DMS153 treated with DMSO at 0.1 percent for 48 hours (cell line): Measurements from ENCODE around the gene ABHD12.
"Not testable (repeated sequence)": the region's sequence is repeated elsewhere in the genome, so short reads cannot be mapped to it uniquely, and the experiment has no call there.

Experiments
- DNase-seq: peaks from one replicate; lab custom pipeline; 2025; ENCODE audit not compliant: unreplicated experiment; lab: John Stamatoyannopoulos, UW

ABHD12 gene

DNA sequence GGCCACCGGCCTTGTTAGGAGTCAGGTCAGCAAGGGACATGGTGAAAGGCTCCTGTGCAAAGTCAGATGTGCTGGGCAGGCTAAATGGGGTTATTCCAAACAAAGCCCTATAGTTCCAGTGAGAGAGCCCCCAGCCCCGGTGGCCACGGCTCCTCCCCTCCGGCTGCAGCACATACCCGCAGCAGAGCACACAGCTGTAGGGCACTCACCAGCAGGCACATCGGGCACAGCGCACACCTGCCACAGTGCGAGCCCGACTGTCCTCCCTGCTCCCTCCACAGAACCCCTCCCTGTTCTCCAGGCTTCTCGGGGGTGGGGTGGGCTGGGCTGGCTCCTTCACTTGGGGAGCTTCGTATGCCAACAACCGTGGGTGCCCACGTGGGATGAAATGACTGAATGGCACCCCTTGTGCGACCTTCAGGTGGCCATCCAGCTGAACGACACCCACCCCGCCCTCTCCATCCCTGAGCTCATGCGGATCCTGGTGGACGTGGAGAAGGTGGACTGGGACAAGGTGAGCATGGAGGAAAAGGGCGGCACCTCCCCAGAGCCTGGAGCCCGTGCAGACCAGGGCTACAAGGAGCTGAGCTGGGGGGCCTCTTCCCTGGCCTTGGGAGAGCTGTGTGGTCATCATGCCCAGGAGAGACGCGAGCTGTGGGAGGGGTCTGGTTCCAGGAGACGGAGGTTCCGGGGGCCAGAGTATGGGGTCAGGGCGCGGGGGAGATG is 111.8 kb downstream of the ABHD12 start:
- DNase-seq, result no peak

- DNase-seq, result no peak
These were observed 112.6 kb downstream of the ABHD12 start for GRCh38 chr20:25277941-25278521.

DNA sequence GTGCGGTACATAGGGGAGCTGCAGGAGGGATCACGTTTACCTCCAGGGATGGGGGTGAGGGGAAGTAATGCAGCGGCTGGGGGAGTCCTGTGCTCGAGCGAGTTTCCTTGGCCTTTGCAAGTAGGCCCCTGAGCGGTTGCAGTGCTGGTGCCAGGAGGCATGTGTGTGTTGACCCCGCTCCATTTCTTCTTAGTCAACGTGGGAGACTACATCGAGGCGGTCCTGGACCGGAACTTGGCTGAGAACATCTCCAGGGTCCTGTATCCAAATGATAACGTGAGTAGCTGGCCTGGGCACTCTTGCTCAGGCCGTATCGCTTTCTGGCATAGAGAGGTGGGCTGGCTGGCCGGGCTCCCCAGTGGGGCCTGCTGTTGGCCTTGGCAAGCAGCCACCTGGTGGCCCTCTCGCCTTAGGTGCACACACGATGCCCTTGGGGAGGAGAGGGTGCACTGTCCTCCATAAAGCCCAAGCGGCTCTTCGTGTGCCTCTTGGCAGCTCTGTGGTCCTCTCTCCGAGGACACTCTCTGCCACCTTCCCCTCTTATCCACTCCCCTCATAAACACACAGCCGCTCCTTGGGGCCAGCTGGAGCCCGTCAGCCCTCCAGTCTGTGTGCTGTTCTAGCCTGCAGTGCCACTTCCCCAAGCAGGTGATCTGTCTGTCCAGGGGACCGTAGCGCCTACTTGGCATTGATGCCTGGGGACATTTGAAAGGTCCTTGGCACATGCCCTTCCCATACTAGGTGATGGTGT is 113.4 kb downstream of the ABHD12 start:
- no peak for DNase-seq

GRCh38 chr20:25276533-25277050 is 114.0 kb downstream of the ABHD12 start:
- no peak for DNase-seq

GRCh38 chr20:25275813-25276532 is 114.7 kb downstream of the ABHD12 start:
- DNase-seq, result no peak

- DNase-seq, result no peak
These were observed 115.5 kb downstream of the ABHD12 start for GRCh38 chr20:25274891-25275812.

DNA sequence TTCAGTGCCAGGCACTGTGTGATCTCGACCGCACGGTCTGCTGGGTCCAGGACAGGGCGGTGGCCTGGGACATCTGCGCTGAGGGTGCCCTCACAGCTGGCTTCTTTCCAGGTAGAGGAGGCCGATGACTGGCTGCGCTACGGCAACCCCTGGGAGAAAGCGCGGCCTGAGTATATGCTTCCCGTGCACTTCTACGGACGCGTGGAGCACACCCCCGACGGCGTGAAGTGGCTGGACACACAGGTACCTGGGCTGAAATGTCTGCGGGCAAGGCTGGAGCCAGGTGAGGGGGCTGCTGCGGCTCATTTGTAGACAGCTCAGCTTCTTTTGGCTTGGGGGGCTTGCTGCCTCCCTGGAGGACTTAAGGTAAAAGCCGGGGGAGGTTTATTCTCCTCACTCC is 116.2 kb downstream of the ABHD12 start:
- no peak for DNase-seq

DNA sequence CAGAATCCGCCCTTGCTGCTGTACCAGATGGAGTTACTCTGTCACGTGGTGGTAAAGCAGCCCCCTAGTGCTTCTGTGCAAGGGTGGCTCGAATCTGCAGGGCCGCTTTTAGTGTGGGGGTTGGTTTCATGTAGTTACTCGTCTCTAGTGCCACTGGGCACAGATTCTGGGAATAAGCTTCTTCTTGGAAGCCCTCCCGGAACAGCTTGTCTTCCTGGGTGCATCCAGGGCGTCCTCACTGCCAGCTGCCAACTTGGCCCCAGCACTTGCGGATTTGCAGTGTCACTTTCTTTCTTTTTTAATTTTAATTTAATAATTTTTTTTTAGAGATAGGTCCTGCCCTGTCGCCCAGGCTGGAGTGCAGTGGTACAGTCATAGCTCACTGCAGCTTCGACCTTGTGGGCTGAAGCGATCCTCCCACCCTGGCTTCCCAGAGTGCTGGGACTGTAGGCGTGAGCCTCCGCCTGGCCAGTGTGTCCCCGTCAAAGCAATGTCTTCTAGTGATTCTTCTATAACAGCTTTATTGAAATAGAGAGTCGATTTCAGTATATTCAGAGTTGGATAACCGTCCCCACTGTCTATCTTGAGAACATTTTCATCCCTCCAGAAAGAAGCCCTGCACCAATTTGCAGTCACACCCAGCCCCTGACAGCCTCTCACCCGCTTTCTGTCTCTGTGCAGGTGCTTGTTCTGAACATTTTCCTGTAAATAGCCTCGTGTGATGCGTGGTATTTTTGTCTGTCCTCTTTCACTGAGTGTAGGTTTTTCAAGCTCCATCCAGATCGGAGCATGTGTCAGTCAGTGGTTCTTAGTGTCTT is 116.9 kb downstream of the ABHD12 start:
- DNase-seq, result no peak

GRCh38 chr20:25273046-25273445 is 117.6 kb downstream of the ABHD12 start:
- no peak for DNase-seq

GRCh38 chr20:25272223-25273000 is 118.2 kb downstream of the ABHD12 start:
- no peak for DNase-seq

DNA sequence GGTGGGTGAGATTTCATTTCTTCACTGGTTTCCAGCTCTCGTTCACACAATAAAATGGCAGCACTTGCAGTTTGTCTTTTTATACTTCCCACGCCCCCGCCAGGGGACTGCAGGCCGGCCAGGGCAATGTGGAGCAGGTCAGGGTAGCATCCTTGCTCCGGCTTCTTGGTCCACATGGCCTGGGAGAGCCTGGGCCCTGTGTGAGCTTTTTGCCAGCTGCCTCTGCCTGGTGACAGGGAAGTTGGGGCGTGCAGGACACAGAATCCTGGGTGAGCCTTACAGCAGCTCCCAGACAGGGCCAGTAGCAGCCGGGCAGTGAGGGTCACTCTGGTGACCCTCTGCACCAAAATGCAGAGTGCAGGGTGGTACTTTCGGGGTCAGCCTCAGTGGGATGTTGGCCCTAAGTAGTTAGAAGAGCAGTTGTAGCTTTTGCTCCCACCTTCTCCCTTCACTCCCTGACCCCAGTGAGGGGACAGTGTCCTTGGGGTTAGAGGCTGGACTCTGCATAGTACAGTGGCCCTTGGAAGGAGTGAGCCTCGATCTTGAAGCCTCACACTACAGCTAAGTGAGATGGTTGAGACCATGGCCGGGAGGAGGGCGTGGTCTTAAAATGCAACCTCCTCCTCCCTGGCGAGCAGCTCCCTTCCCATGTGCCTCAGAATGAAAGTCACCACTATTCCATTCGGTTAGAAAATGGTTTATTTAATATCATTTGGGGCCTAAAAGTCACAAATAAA is 119.0 kb downstream of the ABHD12 start:
- no peak for DNase-seq

- no peak for DNase-seq
These were observed 119.8 kb downstream of the ABHD12 start for GRCh38 chr20:25270829-25271251.

GRCh38 chr20:25269833-25270170 is 120.8 kb downstream of the ABHD12 start:
- DNase-seq, result no peak

- no peak for DNase-seq
These were observed 121.4 kb downstream of the ABHD12 start for GRCh38 chr20:25269057-25269832.

DNA sequence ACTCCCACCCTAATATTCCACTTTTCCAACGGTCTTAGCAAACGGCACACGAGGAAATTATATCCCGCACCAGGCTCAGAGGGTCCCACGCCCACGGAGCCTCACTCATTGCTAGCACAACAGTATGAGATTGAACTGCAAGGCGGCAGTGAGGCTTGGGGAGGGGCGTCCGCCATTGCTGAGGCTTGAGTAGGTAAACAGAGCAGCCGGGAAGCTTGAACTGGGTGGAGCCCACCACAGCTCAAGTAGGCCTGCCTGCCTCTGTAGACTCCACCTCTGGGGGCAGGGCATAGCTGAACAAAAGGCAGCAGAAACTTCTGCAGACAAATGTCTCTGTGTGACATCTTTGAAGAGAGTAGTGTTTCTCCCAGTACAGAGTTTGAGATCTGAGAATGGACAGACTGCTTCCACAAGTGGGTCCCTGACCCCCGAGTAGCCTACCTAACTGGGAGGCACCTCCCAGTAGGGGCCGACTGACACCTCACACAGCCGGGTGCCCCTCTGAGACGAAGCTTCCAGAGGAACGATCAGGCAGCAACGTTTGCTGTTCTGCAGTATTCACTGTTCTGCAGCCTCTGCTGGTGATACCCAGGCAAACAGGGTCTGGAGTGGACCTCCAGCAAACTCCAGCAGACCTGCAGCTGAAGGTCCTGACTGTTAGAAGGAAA is 129.7 kb downstream of the ABHD12 start:
- not testable (repeated sequence) for DNase-seq

DNA sequence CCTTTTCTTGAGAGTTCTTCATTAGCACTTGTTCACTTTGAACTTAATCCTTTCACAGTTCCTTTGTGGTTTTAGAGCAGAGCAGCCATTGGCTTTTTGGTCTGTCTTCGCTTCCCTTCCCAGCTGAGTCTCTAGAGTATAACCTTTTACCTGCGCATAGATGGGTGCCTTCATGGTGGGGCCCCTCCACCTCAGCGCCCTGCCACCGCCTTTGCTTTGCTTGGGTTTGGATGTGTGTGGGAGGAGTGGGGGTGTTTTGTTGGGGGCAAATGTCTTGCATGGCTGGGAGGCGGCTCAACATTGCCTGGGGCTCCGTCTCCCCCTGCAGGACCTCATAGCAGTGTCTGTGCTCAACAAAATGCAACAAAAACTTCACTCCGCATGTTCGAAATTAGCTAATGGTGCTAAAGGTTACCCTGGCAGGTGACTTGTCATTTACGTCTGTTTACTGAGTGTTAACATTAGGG is 130.8 kb downstream of the ABHD12 start:
- DNase-seq, result no peak

DNA sequence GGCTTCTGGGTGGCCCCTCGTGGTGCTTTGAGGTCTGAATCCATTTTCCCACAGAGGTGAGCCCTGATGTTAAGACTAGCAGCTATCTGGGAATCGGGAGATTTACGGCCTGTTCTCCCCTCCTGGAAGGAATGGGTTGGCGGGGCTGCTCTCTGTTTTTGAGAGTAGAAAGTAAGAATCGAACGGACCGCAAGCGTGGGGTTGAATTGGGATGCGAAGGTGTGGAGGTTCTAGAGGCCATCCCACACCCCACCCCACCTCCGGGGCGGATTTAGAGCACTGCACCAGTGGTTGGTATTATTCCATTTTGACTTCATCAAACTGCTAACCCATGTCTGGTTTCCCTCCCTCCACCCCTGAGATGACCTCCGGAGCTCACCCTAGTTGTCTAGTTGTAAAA is 131.3 kb downstream of the ABHD12 start:
- no peak for DNase-seq
